PC-9 (cell line): ENCODE data around the gene MROH2B. TPM values are rescaled to one million over a fixed set of nuclear protein-coding genes. Genes with fewer than 3 reads are reported as not detected.

ENCODE experiments used
- BruUV-seq: library from RNA; stranded (reverse); fragments of 400-500 nt; replicated peaks from 2 replicates; lab custom pipeline; 2021; lab: Mats Ljungman, UMichigan
- CTCF ChIA-PET: fragments of 300-600 bp; sonication (Branson Sonifier 250); formaldehyde crosslinking; loops from one replicate; lab custom pipeline; 2022; ENCODE audit warnings: antibody characterized with exemption; lab: Charles Lee
- POLR2A ChIA-PET: fragments of 300-600 bp; sonication (Branson Sonifier 250); formaldehyde crosslinking; loops from one replicate; lab custom pipeline; 2022; ENCODE audit warnings: antibody characterized with exemption; ENCODE audit not compliant: unreplicated experiment; lab: Charles Lee
- DNase-seq, 2 experiments: peaks; one replicate each; pipeline versions ENCODE4 v3.0.0 to v3.0.0-alpha.2; 2015 to 2022; ENCODE audit warnings: mixed read lengths in 1 of 2
- H2AFZ ChIP-seq: fragments of 200-600 bp; sonication (generic); 2 replicates; pipeline ENCODE4 v1.8.1; 2017; ENCODE audit warnings: antibody characterized with exemption
- H3F3A ChIP-seq: fragments of 200-600 bp; sonication (generic); 2 replicates; pipeline ENCODE4 v1.8.1; 2017; ENCODE audit warnings: antibody characterized with exemption, mild to moderate bottlenecking, low read depth; ENCODE audit not compliant: insufficient read depth
- H3K27ac ChIP-seq: fragments of 200-600 bp; sonication (generic); 2 replicates; pipeline ENCODE4 v1.6.1; 2016; ENCODE audit warnings: mixed run types
- H3K27me3 ChIP-seq: fragments of 200-600 bp; sonication (generic); 2 replicates; pipeline ENCODE4 v1.6.1; 2016; ENCODE audit warnings: low read depth, mixed run types; ENCODE audit not compliant: insufficient read depth
- H3K36me3 ChIP-seq: fragments of 200-600 bp; sonication (generic); 2 replicates; pipeline ENCODE4 v1.6.1; 2016; ENCODE audit warnings: low read depth, mixed run types
- H3K4me1 ChIP-seq: fragments of 200-600 bp; sonication (generic); replicated peaks from 2 replicates; pipeline ENCODE4 v1.6.1; 2016; ENCODE audit warnings: mixed run types; ENCODE audit not compliant: insufficient read depth
- H3K4me2 ChIP-seq: fragments of 200-600 bp; sonication (generic); 2 replicates; pipeline ENCODE4 v1.6.1; 2017; ENCODE audit warnings: mixed run types
- H3K4me3 ChIP-seq: fragments of 200-600 bp; sonication (generic); 2 replicates; pipeline ENCODE4 v1.6.1; 2016; ENCODE audit warnings: mixed run types
- H3K79me2 ChIP-seq: fragments of 200-600 bp; sonication (generic); 2 replicates; pipeline ENCODE4 v1.6.1; 2017; ENCODE audit warnings: low read depth, mixed run types
- H3K9me2 ChIP-seq: fragments of 200-600 bp; sonication (generic); 2 replicates; pipeline ENCODE4 v1.8.1; 2017; ENCODE audit warnings: mild to moderate bottlenecking; ENCODE audit not compliant: insufficient read depth
- H3K9me3 ChIP-seq: fragments of 200-600 bp; sonication (generic); 2 replicates; pipeline ENCODE4 v1.8.1; 2016; ENCODE audit warnings: low read depth; ENCODE audit not compliant: insufficient read depth
- H4K20me1 ChIP-seq: fragments of 200-600 bp; sonication (generic); 2 replicates; pipeline ENCODE4 v1.8.1; 2017; ENCODE audit not compliant: insufficient read depth
- CTCF ChIP-seq: fragments of 200-600 bp; sonication (generic); conservative IDR thresholded peaks from 2 replicates; pipeline ENCODE4 v1.6.1; 2017; ENCODE audit warnings: mixed run types, antibody characterized with exemption, mild to moderate bottlenecking, moderate library complexity
- EZH2 ChIP-seq: fragments of 200-600 bp; sonication (generic); IDR thresholded peaks from 2 replicates; pipeline ENCODE4 v1.8.0; 2017; ENCODE audit warnings: antibody characterized with exemption, low read depth
- intact Hi-C: fragments of 100-400 bp; cut with micrococcal nuclease; formaldehyde crosslinking; loops from one replicate; pipeline ENCODE4 v1.10.0; 2022; ENCODE audit not compliant: unreplicated experiment
- total RNA-seq: library from RNA; stranded (reverse); gene quantifications from 2 replicates; pipeline ENCODE4 v1.2.3, GENCODE V29; 2021

MROH2B gene
- total RNA-seq, 1 experiment from 2014 or later = not detected

GRCh38 chr5:41094871-41095270 is 23.7 kb upstream of the MROH2B start:
- H3K27ac ChIP-seq = no peak overlapping the region

GRCh38 chr5:41093803-41094202 is 22.7 kb upstream of the MROH2B start:
- TF ChIP-seq CTCF (no peak), EZH2 (no peak)
- Histone ChIP-seq H4K20me1 (no peaks in the 10 kb centered on the region), H3K4me3 (no peak overlapping the region), H3K27me3 (no peaks in the 10 kb centered on the region), H3K4me1 (no peaks in the 10 kb centered on the region), H2AFZ (no peak overlapping the region), H3K9me3 (no peaks in the 10 kb centered on the region), H3K27ac (no peak overlapping the region), H3K4me2 (no peak overlapping the region), H3K79me2 (no peaks in the 10 kb centered on the region), H3K9me2 (0 out of 2 replicates have a peak, but pooled peaks cover 4% of the 10 kb centered on the region), H3K36me3 (no peaks in the 10 kb centered on the region), H3F3A (no peaks in the 10 kb centered on the region)
- ChIA-PET CTCF (no interaction called here), POLR2A (no interaction called here)
- intact Hi-C loops = no loop called here
- no peak for DNase-seq
- no TSS peak for BruUV-seq

More at GRCh38 chr5:41094871-41095270, 23.7 kb upstream of the MROH2B start:
- no peaks in the 10 kb centered on the region for H3K9me2 ChIP-seq
- H3K4me3 ChIP-seq = no peak overlapping the region
- no peaks in the 10 kb centered on the region for H3K36me3 ChIP-seq
- H3K4me1 ChIP-seq = no peaks in the 10 kb centered on the region
- H4K20me1 ChIP-seq = no peaks in the 10 kb centered on the region
- no peaks in the 10 kb centered on the region for H3K27me3 ChIP-seq
- TF ChIP-seq EZH2 (no peak), CTCF (no peak)
- ChIA-PET POLR2A (no interaction called here), CTCF (no interaction called here)
- DNase-seq = peak in 1 of 2 experiments; percentile 59
- no peaks in the 10 kb centered on the region for H3F3A ChIP-seq
- H2AFZ ChIP-seq = no peak overlapping the region
- no peaks in the 10 kb centered on the region for H3K9me3 ChIP-seq
- H3K79me2 ChIP-seq = no peaks in the 10 kb centered on the region
- no TSS peak for BruUV-seq
- H3K4me2 ChIP-seq = 0 out of 2 replicates have a peak overlapping the region, but pooled peaks have one; percentile 3
- intact Hi-C loops = no loop called here

GRCh38 chr5:41087461-41087860 is 16.3 kb upstream of the MROH2B start:
- Histone ChIP-seq H3K27ac (no peak overlapping the region), H3F3A (no peaks in the 10 kb centered on the region), H2AFZ (no peak overlapping the region), H3K4me3 (no peak overlapping the region), H3K27me3 (no peaks in the 10 kb centered on the region), H3K4me2 (no peak overlapping the region), H3K9me3 (no peaks in the 10 kb centered on the region), H3K79me2 (no peaks in the 10 kb centered on the region), H3K9me2 (peaks cover 4% of the 10 kb centered on the region; the same call in 1 of the 2 replicates), H4K20me1 (no peaks in the 10 kb centered on the region), H3K36me3 (no peaks in the 10 kb centered on the region), H3K4me1 (no peaks in the 10 kb centered on the region)
- intact Hi-C loops = no loop called here
- ChIA-PET CTCF (no interaction called here), POLR2A (interaction anchor here (0.6 kb wide), 1 partner anchor 782 kb away, joined by 5 read pairs; no protein-coding TSS in a partner anchor)
- no TSS peak for BruUV-seq
- DNase-seq = no peak
- no peak for TF ChIP-seq EZH2
- TF ChIP-seq CTCF = no peak
